HEK293T (cell line): ENCODE results near the gene ABR.

Source experiments
- CTCF ChIA-PET: fragments of 350-600 bp; formaldehyde crosslinking; extraction: SDS; loops from one replicate; lab custom pipeline; 2021; ENCODE audit warnings: antibody characterized with exemption, inconsistent platforms; lab: Yijun Ruan, JAX
- POLR2A ChIA-PET: fragments of 350-600 bp; formaldehyde crosslinking; extraction: SDS; loops from one replicate; lab custom pipeline; 2020; ENCODE audit warnings: antibody characterized with exemption, inconsistent platforms; lab: Yijun Ruan, JAX
- DNase-seq: peaks from one replicate; pipeline ENCODE4 v3.0.0; 2012; ENCODE audit warnings: mixed read lengths; ENCODE audit errors: extremely low spot score
- ARNT ChIP-seq: fragments of 450-650 bp; IDR thresholded peaks from 2 replicates; pipeline ENCODE4 v1.6.1; 2017; ENCODE audit warnings: mild to moderate bottlenecking
- BHLHE40 ChIP-seq: fragments of 450-650 bp; IDR thresholded peaks from 2 replicates; pipeline ENCODE4 v1.6.1; 2016; ENCODE audit warnings: mild to moderate bottlenecking, moderate library complexity, borderline replicate concordance
- FOXA1 ChIP-seq: fragments of 450-650 bp; IDR thresholded peaks from 2 replicates; pipeline ENCODE4 v1.6.1; 2016; ENCODE audit warnings: mild to moderate bottlenecking
- FOXK2 ChIP-seq: fragments of 450-650 bp; IDR thresholded peaks from 2 replicates; pipeline ENCODE4 v1.6.1; 2016; ENCODE audit warnings: mild to moderate bottlenecking
- FOXM1 ChIP-seq: fragments of 450-650 bp; IDR thresholded peaks from 2 replicates; pipeline ENCODE4 v1.6.1; 2017; ENCODE audit warnings: mild to moderate bottlenecking, borderline replicate concordance
- HDGF ChIP-seq: fragments of 450-650 bp; IDR thresholded peaks from 2 replicates; pipeline ENCODE4 v1.6.1; 2017; ENCODE audit warnings: antibody characterized with exemption, borderline replicate concordance
- L3MBTL2 ChIP-seq: fragments of 450-650 bp; conservative IDR thresholded peaks from 2 replicates; pipeline ENCODE4 v1.6.1; 2016; ENCODE audit warnings: mild to moderate bottlenecking
- LEF1 ChIP-seq: fragments of 450-650 bp; IDR thresholded peaks from 2 replicates; pipeline ENCODE4 v1.6.1; 2017; ENCODE audit warnings: mild to moderate bottlenecking, borderline replicate concordance
- NFRKB ChIP-seq: fragments of 450-650 bp; IDR thresholded peaks from 2 replicates; pipeline ENCODE4 v1.6.1; 2016; ENCODE audit warnings: mild to moderate bottlenecking, moderate library complexity
- SP1 ChIP-seq: fragments of 450-650 bp; IDR thresholded peaks from 2 replicates; pipeline ENCODE4 v1.6.1; 2017
- SUZ12 ChIP-seq: fragments of 450-650 bp; IDR thresholded peaks from 2 replicates; pipeline ENCODE4 v1.6.1; 2016; ENCODE audit warnings: mild to moderate bottlenecking
- ZNF384 ChIP-seq: fragments of 450-650 bp; IDR thresholded peaks from 2 replicates; pipeline ENCODE4 v1.6.1; 2016
- TF ChIP-seq, protein P1 (sequence below): fragments of 450-650 bp; IDR thresholded peaks from 2 replicates; pipeline ENCODE4 v1.6.1; 2016

The ABR gene

DNA sequence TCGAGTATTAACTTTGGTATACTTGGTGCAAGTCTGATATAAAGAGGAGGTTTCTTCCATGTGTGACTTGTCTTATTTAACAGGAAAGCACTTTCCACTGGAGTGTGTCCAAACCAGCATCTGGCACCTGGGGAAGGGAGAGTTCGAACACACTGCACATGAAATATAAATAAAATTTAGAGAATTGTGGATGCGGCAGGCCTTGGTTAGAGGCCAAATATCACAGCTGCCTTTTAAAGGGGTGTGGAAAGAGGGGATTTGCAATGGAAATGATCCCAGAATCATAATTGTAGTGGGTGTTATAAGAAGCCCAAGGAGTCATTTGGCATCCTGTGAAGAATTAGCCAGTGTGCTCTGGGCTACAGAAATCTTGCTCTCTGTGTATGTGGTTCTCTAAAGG, 195.9 kb downstream of the ABR start:
- no peak for DNase-seq
- POLR2A ChIA-PET: no interaction called here
- TF ChIP-seq SP1 (no peak), HDGF (no peak)
- CTCF ChIA-PET: no interaction called here

DNA sequence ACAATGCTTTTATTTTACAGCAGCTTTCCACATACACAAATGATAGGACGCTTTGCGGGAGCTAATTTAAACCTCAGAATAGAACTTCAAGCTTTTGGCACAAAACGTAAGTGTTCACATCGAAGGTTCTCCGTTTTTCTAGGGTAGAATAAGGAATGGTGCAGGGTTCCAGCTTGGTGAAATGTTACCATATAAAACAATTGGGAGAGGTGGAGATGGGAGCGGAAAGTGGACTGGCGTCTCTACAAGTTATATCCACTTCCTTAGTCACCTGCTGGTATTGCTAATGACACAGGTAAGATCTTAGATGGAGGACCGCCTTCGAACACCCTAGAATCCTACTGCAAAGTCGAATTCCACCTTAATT, 198.5 kb downstream of the ABR start:
- TF ChIP-seq FOXK2 (no peak), HDGF (no peak), SUZ12 (no peak), BHLHE40 (no peak), NFRKB (no peak), ZNF384 (no peak), LEF1 (no peak), SP1 (no peak), FOXA1 (no peak), FOXM1 (no peak)
- TF ChIP-seq, protein P1, sequence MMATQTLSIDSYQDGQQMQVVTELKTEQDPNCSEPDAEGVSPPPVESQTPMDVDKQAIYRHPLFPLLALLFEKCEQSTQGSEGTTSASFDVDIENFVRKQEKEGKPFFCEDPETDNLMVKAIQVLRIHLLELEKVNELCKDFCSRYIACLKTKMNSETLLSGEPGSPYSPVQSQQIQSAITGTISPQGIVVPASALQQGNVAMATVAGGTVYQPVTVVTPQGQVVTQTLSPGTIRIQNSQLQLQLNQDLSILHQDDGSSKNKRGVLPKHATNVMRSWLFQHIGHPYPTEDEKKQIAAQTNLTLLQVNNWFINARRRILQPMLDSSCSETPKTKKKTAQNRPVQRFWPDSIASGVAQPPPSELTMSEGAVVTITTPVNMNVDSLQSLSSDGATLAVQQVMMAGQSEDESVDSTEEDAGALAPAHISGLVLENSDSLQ: no peak
- POLR2A ChIA-PET: interaction anchor here (0.9 to 2.2 kb wide), 5 partner anchors 16 to 199 kb away, joined by 3 to 16 read pairs (median 4); partner anchors contain the start of genes GLOD4 and MRM3
- CTCF ChIA-PET: interaction anchor here (0.6 to 2.8 kb wide), 11 partner anchors 15 to 237 kb away, joined by 3 to 34 read pairs (median 4); partner anchors contain the start of gene TIMM22
- no peak for DNase-seq

DNA sequence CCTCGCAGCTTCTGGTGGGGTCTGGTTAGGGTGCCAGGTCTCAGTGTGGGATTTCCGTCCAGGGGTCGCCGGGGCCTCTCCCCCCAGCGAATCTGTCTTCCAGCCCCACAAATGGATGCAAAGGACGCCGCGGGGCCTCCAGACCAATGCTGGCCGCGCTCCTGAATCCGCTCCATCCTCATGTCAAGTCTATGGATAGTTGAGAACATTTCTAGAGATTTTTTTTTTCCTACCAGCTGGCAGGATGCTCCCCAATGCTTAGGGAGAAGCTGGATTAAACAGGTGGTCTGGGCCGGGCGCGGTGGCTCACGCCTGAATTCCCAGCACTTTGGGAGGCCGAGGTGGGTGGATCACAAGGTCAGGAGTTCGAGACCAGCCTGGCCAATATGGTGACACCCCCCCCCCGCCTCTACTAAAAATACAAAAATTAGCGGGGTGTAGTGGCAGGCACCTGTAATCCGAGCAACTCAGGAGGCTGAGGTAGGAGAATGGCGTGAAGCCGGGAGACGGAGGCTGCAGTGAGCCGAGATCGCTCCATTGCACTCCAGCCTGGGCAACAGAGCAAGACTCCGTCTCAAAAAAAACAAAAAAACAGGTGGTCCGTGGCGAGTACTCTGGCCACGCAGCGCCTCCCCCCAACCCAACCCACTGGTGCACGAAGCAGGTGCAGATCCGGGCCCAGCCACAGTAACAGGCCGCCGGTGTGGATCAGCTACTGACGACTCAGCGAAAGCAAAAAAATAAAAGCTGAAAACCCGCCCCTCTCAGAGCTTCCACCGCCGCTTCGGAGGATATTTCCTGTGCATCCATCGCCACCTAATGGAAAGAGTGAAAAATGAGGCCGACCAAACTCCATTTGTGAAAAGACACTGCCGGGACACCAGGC, 199.1 kb downstream of the ABR start:
- TF ChIP-seq ZNF384 (peak; percentile 95), SUZ12 (no peak)
- ChIA-PET CTCF (interaction anchor here (0.6 to 2.8 kb wide), 15 partner anchors 12 to 237 kb away, joined by 3 to 34 read pairs (median 3); partner anchors contain the start of gene TIMM22), POLR2A (interaction anchor here (0.6 to 2.2 kb wide), 9 partner anchors 11 to 198 kb away, joined by 3 to 16 read pairs (median 4); partner anchors contain the start of genes GLOD4 and MRM3)
- peak; percentile 74 for DNase-seq

DNA sequence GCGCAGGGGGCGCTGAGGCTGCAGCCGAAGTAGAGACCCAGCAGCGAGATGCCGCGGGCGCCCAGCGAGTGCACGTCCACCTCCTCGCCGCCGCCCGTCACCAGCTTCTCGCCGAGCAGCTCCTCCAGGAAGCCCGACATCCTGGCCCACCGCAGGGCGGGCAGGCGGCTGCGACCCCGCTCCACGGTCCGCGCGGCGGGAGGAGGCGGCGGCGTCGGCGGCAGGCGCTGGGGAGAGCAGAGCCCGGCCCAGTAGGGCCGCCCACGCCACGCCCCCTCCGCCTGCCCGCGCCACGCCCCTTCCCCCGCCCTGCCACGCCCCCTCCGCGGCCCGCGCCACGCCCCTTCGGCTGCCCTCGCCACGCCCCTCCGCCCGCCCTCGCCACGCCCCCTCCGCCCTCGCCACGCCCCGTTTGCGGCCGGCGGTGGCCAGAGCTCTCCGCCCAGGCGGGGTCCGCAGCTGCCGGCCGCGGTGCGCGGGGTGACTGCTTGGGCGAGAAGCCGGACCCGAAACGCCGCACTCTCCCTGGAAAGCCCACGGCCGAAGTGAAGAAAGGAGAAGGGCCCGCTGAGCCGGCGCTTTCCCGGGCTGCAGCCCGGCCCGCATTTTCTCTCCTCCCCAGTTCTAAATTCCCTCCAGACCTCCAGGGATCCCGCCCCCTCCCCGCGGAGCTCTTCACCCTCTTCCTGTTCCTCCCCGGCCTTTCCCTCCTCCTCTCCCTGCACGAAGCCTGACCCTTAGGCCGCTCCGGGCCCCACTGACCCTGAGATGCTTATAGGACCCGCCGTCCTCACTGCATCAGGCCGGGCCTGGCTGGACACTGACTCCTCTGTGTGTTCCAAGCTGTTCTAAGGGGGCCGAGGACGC, 200.0 kb downstream of the ABR start, which contains the start of gene NXN:
Gene NXN (minus strand): TSS at position 238 of the 867 bp plus-strand sequence.
- peak; percentile 97 for DNase-seq
- TF ChIP-seq ZNF384 (no peak), HDGF (no peak), L3MBTL2 (no peak), BHLHE40 (no peak), FOXA1 (no peak), FOXK2 (no peak)
- TF ChIP-seq, protein P1: no peak
- ChIA-PET POLR2A (interaction anchor here (0.8 to 2.2 kb wide), 11 partner anchors 10 to 197 kb away, joined by 3 to 16 read pairs (median 4); partner anchors contain the start of genes GLOD4, MRM3 and TIMM22), CTCF (interaction anchor here (0.6 to 2.8 kb wide), 9 partner anchors 13 to 211 kb away, joined by 3 to 34 read pairs (median 3); no protein-coding TSS in a partner anchor)

DNA sequence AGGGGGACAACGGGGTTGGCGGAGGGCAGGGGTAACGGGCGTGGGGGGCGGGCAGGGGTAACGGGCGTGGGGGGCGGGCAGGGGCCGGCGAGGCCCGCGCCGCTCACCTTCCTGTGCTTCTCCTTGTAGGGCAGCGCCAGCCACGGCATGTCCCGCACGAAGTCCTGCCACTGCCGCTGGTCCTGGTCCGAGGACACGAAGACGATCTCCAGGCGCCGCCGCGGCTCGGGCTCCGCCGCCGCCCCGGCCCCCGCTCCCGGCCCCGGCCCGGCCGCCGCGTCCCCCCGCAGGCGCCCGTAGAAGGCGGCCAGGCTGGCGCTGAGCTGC, 200.6 kb downstream of the ABR start:
- no peak for DNase-seq
- 0 out of 2 replicates have a peak, but pooled peaks have one; percentile 15 for TF ChIP-seq ARNT
- no peak for TF ChIP-seq FOXK2
- ChIA-PET CTCF (interaction anchor here (0.8 to 2.8 kb wide), 5 partner anchors 13 to 184 kb away, joined by 3 to 34 read pairs (median 3); no protein-coding TSS in a partner anchor), POLR2A (interaction anchor here (0.8 to 2.2 kb wide), 7 partner anchors 10 to 197 kb away, joined by 4 to 16 read pairs (median 4); partner anchors contain the start of genes GLOD4, MRM3 and TIMM22)

DNA sequence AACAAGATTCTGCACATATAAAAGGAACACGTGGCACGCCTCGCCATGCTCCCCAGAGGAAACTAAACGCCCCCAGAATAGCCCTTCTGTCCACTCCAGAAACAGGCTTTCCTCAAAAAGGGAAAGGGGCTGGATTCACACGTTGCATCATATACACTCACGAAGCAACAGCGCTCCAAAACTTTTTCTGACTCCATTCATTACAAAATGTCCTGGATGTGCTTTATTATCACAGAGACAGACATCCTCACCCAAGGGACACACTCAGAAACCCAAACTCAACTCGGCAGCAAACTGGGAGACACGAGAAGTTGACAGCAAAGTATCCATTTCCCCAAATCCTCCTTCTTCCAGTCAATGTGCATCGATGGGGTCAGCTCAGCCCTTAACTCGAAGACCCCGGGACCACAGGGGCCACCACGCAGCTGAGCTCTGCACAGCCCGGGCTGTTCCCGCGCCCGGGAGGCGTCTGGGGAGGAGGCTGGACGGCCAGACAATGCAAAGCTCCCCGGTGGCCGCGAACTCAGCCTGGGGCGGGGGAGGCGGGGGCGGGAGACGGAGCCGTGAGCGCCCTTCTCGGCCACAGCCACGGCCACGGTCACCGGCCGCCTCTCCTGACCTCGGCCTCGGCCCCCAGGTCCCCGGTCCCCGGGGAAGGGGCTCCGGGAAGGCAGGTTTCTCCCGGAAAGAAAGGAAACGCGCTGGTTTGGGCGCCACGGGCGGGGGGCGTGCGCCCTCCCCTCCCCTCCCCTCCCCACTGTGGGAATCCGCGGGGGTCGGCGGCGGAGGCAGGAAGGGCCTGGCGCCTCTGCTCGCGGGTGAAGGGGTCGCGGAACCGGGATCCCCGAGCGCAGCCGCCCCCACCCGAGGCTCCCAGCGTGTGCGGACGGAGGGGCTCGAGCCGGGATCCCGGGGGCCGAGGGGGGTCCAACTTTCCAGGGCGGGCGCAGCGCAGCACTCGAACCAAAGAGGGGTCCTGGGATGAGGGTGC, 201.4 kb downstream of the ABR start:
- POLR2A ChIA-PET: interaction anchor here (0.7 to 1.4 kb wide), 3 partner anchors 9 to 182 kb away, joined by 3 to 5 read pairs (median 3); no protein-coding TSS in a partner anchor
- DNase-seq: peak; percentile 46
- TF ChIP-seq SP1: no peak
- TF ChIP-seq L3MBTL2: peak; percentile 64
- no peak for TF ChIP-seq LEF1
- CTCF ChIA-PET: interaction anchor here (1.0 to 2.8 kb wide), 2 partner anchors 78 to 183 kb away, joined by 3 to 34 read pairs; no protein-coding TSS in a partner anchor
